ENCODE results near the gene SBF1.

Gene SBF1

DNA sequence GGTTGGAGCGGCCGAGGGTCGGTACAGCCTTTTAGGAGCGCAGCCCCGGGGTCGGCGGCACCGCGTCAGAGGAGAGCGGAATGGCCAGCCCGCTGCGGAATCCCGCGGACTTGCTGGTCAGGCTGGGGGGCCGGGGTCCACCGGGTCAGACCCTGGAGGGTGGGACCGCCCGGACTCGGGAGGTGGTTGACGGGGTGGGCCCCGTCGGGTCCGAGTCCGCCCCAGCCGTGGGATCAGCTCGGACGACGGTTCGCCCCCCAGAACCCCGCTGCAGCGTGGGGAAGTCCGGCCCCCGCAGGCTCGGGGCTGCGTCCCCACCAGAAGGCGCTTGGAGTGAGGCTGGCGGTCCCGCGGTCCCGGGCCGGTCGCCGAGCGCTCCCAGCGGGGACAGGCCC is 6.2 kb upstream of the SBF1 start:
- no peak overlapping the region for H3K9ac ChIP-seq (ENCODE audit: low read depth, low read length, poor library complexity, severe bottlenecking)
- no peak overlapping the region for H3K4me3 ChIP-seq (ENCODE audit: low read length, poor library complexity, severe bottlenecking)
- no peak overlapping the region for H3K4me2 ChIP-seq (ENCODE audit: low read depth, low read length, poor library complexity, severe bottlenecking)
- no peaks in the 10 kb centered on the region for H3K36me3 ChIP-seq (ENCODE audit: insufficient read depth, low read length)
- TF ChIP-seq EZH2phosphoT487 (IDR thresholded peaks at IDR 0.05; ENCODE audit: borderline replicate concordance), result no peak
- TF ChIP-seq, protein P1, sequence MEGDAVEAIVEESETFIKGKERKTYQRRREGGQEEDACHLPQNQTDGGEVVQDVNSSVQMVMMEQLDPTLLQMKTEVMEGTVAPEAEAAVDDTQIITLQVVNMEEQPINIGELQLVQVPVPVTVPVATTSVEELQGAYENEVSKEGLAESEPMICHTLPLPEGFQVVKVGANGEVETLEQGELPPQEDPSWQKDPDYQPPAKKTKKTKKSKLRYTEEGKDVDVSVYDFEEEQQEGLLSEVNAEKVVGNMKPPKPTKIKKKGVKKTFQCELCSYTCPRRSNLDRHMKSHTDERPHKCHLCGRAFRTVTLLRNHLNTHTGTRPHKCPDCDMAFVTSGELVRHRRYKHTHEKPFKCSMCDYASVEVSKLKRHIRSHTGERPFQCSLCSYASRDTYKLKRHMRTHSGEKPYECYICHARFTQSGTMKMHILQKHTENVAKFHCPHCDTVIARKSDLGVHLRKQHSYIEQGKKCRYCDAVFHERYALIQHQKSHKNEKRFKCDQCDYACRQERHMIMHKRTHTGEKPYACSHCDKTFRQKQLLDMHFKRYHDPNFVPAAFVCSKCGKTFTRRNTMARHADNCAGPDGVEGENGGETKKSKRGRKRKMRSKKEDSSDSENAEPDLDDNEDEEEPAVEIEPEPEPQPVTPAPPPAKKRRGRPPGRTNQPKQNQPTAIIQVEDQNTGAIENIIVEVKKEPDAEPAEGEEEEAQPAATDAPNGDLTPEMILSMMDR (conservative IDR thresholded peaks at IDR 0.05; ENCODE audit: low read length), result no peak
- no peaks in the 10 kb centered on the region for H3K79me2 ChIP-seq (ENCODE audit: insufficient read depth, low read length)
- H3K9me2 ChIP-seq (replicated peaks; ENCODE audit: low read depth, low read length), result no peaks in the 10 kb centered on the region
- peaks cover 8% of the 10 kb centered on the region for H3K4me1 ChIP-seq (ENCODE audit: insufficient read depth, low read length, poor library complexity, severe bottlenecking)
- no peaks in the 10 kb centered on the region for H3K27me3 ChIP-seq (ENCODE audit: insufficient read depth, low read length, poor library complexity, severe bottlenecking)
- no peaks in the 10 kb centered on the region for H3F3A ChIP-seq (ENCODE audit: low read depth)
- no peaks in the 10 kb centered on the region for H4K20me1 ChIP-seq (ENCODE audit: insufficient read depth, low read length, poor library complexity, severe bottlenecking)
- no peaks in the 10 kb centered on the region for H3K9me3 ChIP-seq (ENCODE audit: insufficient read depth, low read depth, low read length)
- H2AFZ ChIP-seq (ENCODE audit: low read length), result no peak overlapping the region

DNA sequence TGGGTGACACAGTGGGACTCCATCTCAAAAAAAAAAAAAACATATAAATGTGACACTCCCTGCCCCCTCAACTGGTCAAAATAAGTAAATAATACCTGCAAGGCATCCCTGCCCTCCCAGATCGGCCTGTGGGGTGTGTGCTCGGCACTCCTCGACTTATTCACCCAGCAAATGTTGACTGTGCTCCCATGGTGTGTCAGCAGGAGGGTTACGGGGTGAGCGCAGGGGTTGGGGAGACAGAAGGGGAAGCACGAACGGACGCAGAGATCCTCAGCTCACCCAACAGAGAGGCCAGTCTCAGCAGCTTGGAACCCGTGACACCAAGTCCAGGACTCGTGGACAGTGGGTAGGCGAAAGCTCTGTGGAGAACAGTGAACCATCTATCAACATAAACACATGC is 4.9 kb upstream of the SBF1 start:
- Histone ChIP-seq H3K27me3 (ENCODE audit: insufficient read depth, low read length, poor library complexity, severe bottlenecking) (no peaks in the 10 kb centered on the region), H3K79me2 (ENCODE audit: insufficient read depth, low read length) (peaks cover under 1% of the 10 kb centered on the region), H3K4me3 (ENCODE audit: low read length, poor library complexity, severe bottlenecking) (no peak overlapping the region), H3K9ac (ENCODE audit: low read depth, low read length, poor library complexity, severe bottlenecking) (no peak overlapping the region), H3F3A (ENCODE audit: low read depth) (no peaks in the 10 kb centered on the region), H3K36me3 (ENCODE audit: insufficient read depth, low read length) (no peaks in the 10 kb centered on the region), H3K9me2 (replicated peaks; ENCODE audit: low read depth, low read length) (no peaks in the 10 kb centered on the region), H2AFZ (ENCODE audit: low read length) (no peak overlapping the region), H3K4me1 (ENCODE audit: insufficient read depth, low read length, poor library complexity, severe bottlenecking) (peaks cover 10% of the 10 kb centered on the region), H3K4me2 (ENCODE audit: low read depth, low read length, poor library complexity, severe bottlenecking) (no peak overlapping the region), H3K9me3 (ENCODE audit: insufficient read depth, low read depth, low read length) (no peaks in the 10 kb centered on the region), H4K20me1 (ENCODE audit: insufficient read depth, low read length, poor library complexity, severe bottlenecking) (no peaks in the 10 kb centered on the region)
- TF ChIP-seq EZH2phosphoT487 (IDR thresholded peaks at IDR 0.05; ENCODE audit: borderline replicate concordance), result no peak
- TF ChIP-seq, protein P1 (conservative IDR thresholded peaks at IDR 0.05; ENCODE audit: low read length), result no peak

DNA sequence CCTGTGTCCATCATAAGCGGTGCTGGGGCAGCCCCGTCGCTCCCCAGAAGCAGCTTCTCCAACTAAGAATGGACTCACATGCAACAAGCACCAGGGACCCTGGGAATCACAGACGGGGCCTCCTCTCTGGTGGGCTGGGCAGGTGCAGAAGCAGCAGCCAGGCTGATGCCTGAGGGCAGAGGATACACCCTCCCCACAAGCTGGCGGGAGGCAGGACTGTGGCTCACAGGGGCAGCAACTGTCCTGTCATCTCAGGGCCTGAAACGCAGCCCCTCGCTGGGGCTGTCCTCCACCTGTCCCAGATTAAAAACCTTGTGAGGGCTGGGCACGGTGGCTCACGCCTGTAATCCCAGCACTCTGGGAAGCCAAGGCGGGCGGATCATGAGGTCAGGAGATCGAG is 3.1 kb upstream of the SBF1 start:
- Histone ChIP-seq H3K9ac (ENCODE audit: low read depth, low read length, poor library complexity, severe bottlenecking) (no peak overlapping the region), H3F3A (ENCODE audit: low read depth) (no peaks in the 10 kb centered on the region), H3K4me3 (ENCODE audit: low read length, poor library complexity, severe bottlenecking) (no peak overlapping the region), H3K9me3 (ENCODE audit: insufficient read depth, low read depth, low read length) (no peaks in the 10 kb centered on the region), H2AFZ (ENCODE audit: low read length) (no peak overlapping the region), H3K79me2 (ENCODE audit: insufficient read depth, low read length) (peaks cover 18% of the 10 kb centered on the region), H3K27me3 (ENCODE audit: insufficient read depth, low read length, poor library complexity, severe bottlenecking) (no peaks in the 10 kb centered on the region), H3K4me2 (ENCODE audit: low read depth, low read length, poor library complexity, severe bottlenecking) (no peak overlapping the region), H3K4me1 (ENCODE audit: insufficient read depth, low read length, poor library complexity, severe bottlenecking) (peaks cover 19% of the 10 kb centered on the region), H4K20me1 (ENCODE audit: insufficient read depth, low read length, poor library complexity, severe bottlenecking) (peaks cover 13% of the 10 kb centered on the region), H3K9me2 (replicated peaks; ENCODE audit: low read depth, low read length) (no peaks in the 10 kb centered on the region), H3K36me3 (ENCODE audit: insufficient read depth, low read length) (no peaks in the 10 kb centered on the region)
- no peak for TF ChIP-seq EZH2phosphoT487 (IDR thresholded peaks at IDR 0.05; ENCODE audit: borderline replicate concordance)
- TF ChIP-seq, protein P1 (conservative IDR thresholded peaks at IDR 0.05; ENCODE audit: low read length), result no peak

Data from Loucy (cell line).